GM21576 (cell line): ENCODE measurements around the gene TUBGCP3.
"Not testable (repeated sequence)": the region's sequence is repeated elsewhere in the genome, so short reads cannot be mapped to it uniquely, and the experiment has no call there.

Experiments used
- ATAC-seq: cut with Tn5 transposase; IDR thresholded peaks from one replicate; pipeline ENCODE4 v1.9.1; 2021; ENCODE audit warnings: mild to moderate bottlenecking, moderate library complexity; ENCODE audit not compliant: unreplicated experiment

TUBGCP3 gene

GRCh38 chr13:112580211-112580610 is 7.7 kb downstream of the TUBGCP3 start:
- no peak for ATAC-seq

GRCh38 chr13:112579310-112579843 is 8.6 kb downstream of the TUBGCP3 start:
- no peak for ATAC-seq

DNA sequence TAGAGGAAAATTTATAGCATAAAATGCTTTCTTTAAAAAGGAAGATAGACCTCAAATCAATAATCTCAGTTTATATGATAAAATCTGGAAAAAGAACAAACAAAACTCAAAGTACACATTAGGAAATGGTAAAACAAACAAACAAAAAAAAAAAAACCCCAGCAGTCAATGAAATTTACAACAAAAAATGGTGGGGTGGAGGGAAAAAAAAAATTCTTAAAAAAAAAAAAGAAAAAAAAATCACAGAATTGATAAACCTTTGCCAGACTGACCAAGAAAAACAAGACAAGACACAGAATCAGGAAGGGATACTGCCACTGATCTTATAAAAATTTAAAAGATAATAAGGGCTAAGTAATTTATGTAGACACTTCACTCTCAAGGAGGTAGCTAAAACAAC is 11.2 kb downstream of the TUBGCP3 start:
- no peak for ATAC-seq

GRCh38 chr13:112576191-112576590 is 11.8 kb downstream of the TUBGCP3 start:
- no peak for ATAC-seq

- no peak for ATAC-seq
Measured at GRCh38 chr13:112575675-112576074, 12.3 kb downstream of the TUBGCP3 start.

DNA sequence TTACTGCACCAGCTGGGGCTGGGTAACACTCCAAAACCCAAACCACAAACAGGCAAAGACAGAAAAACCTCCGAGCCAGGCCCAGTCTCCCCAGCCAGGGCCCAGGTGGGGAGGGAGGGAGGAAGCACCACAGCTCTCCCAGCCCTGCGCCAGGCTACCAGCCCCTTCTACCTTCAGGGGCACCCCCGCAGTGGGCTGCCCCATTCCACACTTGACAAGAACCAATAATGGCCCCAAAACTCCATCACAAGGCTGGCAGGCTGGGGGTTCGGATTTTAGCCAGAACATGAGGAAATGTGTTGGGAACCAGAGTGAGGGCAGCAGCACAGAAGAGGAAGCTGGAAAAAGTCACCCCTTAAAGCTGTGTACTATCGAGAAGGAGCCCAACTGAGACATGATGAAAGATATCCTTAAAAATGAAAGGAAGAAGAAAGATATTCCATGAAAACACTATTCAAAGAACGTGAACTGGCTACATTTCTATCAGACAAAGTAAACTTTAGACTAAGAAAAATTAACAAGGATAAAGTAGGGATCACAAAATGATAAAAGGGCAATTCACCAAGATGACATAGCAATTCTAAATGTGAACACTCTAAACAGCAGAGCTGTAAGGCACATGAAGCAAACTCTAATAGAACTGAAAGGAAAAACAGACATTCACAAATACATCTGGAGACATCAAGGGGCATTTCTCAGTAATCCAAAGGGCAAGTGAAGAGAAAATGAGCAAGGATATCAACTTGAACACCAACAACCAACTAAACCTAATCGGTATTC is 12.9 kb downstream of the TUBGCP3 start:
- ATAC-seq, result no peak

DNA sequence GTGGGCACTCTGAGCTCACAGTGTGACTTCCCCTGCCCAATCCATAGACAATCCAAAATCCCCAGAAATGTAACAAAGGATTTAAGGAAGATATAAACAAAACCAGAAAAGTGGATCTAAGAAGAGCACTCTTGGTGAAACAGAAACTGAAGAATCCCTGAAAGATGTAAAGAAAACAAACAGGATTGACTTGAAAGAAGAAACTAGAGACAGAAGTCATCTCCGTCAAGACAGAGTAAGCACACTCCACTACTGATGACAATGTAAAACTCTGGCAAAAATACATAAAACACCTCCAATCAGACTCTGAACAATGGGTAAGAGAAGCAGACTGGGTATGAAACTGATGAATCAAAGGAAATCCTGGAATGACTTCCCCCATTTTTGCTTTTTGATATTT is 13.5 kb downstream of the TUBGCP3 start:
- no peak for ATAC-seq

DNA sequence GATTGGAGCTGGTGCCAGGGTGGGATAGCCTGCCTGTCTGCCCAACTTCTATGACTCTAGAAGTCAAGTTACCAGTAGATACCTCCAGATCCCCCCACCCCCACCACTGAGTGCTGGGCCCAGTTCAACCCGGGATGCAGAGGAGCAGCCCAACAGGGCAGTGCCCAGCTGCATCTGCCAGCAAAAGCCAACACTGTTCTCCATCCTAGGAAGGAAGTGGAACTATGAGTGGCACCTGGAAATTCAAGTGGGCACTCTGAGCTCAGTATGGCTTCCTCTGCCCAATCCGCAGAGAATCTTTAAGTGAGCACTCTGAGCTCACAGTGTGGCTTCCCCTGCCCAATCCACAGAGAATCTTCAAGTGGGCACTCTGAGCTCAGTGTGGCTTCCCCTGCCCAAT is 14.2 kb downstream of the TUBGCP3 start:
- no peak for ATAC-seq

DNA sequence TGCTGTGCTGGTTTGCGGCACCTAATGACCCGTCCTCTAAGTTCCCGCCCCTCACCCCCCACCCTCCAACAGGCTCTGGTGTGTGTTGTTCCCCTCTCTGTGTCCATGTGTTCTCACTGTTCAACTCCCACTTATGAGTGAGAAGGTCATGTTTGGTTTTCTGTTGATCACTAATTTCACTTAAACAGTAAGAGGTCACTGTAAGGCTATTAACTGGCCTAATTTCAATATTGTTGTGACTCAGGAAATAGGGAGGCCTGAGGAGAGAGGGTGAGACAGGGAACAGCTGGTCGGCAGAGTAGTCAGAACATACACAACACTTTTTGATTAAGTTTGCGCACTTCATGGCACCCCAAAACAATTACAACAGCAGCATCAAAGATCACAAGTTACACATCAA is 15.6 kb downstream of the TUBGCP3 start:
- no peak for ATAC-seq

GRCh38 chr13:112569821-112570220 is 18.1 kb downstream of the TUBGCP3 start:
- ATAC-seq, result no peak

DNA sequence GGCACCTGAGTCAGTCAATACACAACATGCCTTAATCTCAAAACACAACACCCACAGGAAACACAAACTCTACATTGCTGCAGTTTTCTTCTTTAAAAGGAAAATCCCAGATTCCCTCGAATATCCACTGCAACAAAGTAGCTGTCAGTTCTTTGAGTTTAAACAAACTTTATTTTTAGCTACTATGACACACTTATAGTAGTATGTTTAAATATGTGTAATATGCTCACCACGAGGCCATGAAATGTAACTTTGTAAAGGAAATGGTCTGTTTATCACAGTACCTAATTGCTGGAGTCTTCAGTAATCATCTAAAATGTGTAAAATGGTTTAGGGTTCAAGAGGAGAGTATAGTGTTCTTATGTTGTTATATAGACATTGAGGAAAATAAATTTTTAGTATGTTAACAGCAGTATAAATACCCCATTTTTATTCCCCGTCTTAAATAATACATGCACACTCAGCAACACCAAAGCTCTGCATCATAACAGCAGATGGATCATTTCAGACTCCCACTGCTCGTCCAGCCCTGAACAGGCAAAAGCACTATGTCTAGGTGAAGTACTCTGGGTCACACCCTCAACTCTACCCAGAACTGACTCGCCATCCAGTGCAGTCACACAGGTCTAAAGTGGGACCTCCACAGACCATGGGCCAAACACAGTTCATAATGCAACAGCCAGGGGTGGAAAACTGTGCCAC is 20.6 kb downstream of the TUBGCP3 start:
- ATAC-seq, result no peak

DNA sequence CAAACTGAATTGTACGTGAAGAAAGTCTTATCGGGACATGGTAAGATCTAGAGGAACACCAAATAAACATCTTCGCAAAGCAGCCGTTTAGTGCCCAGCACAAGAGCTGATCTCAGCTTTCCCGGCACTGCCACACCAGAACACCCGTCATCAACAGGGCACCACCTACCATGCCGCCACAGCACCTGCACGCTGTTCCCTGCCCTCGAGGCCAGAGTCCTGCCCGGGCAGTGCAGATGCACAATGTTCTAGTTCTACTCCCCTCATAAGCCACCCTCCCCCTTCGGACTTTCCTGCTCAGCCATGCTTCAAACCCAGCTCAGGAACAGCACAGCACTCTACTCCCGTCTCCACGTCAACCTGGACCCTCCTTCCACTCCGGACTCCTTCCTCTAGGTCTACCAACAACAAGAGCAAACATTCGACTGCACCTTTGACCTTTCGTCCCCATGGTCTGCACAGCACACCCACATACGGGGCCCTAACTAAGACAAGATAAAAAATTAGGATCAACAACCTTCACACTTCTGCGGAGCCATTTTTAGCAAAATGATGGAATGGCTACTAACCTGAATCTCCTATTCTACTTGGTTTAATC is 25.1 kb downstream of the TUBGCP3 start:
- no peak for ATAC-seq

DNA sequence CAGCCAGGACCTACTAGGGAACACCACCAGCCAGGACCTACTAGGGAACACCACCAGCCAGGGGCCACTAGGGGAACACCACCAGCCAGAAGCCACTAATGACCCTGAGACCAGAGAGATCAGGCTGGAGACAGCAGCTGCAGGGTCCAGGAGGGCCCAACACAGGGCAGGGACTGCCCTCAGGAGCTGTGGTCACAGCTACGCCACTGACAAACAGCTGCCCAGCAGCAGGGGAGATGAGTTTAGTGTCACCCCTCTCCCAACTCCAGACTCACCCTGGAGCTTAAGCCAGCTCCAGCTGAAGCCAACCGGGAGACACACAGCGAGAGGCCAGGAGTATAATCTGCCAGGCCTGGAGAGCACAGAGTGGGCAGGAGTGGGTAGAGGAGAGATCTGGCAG is 25.7 kb downstream of the TUBGCP3 start:
- no peak for ATAC-seq

- ATAC-seq, result no peak
Measured at GRCh38 chr13:112561478-112561877, 26.5 kb downstream of the TUBGCP3 start.

DNA sequence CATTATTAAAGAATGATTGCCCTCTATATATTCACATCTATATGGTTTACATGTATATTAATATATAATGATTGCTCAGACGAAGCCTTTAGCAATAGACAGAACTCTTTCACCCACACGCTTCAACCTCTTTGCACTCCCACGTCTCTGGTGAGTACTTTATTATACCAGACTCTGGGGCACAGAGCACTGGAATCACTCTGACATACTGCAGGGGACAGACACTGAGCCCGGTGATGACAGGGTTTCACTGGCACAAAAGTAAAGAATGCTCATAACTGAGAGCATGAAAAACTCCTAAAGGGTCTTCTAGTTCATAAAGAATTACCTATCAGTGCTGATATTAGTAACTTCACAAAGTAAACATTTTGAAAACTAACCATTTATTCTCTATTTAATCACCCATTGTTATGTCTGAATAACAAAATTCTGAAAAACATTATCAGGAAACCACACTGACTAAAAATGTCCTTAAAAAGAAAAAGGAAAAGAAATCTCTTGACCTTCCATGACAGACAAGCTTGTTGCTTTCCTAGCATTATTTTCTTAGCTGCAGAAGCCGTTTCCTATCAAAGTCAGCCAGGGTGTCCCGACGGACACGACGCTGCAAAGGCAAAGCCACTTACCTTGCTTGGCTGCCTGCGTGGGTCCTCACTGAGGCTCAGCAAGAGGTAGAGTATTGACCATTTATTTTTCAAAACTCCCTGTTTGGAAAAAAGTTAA is 29.1 kb downstream of the TUBGCP3 start:
- ATAC-seq, result no peak

- no peak for ATAC-seq
Measured at GRCh38 chr13:112556600-112556999, 31.4 kb downstream of the TUBGCP3 start.

DNA sequence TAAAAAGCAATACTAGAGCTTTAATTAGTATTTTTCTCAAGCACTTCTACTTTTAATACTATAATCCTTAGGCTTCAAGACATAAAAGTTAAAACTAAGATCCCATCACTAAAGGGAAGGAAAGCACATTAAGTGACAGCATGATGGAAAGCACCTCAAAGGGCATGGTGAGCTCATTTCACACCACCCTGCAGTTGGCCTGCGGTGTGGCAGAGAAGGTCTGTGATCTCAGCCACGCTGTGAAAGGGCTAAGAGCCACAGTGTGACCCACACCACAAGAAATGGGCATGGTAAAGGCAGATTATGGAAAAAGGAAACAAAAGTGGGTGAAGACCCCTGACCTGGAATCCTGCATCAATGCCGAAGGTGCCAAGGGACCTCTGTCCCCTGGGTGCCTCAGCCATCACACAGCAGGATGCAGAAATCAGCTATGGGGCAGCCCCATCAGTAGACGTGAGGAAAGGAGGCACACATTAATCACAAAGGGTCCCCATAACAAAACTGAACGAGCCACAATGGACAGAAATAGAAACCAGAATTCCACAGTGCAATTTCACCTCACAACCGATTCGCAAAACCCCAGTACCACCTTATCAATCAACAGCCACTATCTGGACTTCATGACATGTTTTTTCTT is 33.6 kb downstream of the TUBGCP3 start:
- no peak for ATAC-seq

DNA sequence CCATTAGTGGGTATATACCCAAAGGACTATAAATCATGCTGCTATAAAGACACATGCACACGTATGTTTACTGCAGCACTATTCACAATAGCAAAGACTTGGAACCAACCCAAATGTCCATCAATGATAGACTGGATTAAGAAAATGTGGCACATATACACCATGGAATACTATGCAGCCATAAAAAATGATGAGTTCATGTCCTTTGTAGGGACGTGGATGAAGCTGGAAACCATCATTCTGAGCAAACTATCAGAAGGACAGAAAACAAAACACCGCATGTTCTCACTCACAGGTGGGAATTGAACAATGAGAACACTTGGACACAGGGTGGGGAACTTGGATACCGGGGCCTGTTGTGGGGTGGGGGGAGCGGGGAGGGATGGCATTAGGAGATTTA is 39.0 kb downstream of the TUBGCP3 start:
- ATAC-seq, result not testable (repeated sequence)

GRCh38 chr13:112545856-112546255 is 42.1 kb downstream of the TUBGCP3 start:
- no peak for ATAC-seq

DNA sequence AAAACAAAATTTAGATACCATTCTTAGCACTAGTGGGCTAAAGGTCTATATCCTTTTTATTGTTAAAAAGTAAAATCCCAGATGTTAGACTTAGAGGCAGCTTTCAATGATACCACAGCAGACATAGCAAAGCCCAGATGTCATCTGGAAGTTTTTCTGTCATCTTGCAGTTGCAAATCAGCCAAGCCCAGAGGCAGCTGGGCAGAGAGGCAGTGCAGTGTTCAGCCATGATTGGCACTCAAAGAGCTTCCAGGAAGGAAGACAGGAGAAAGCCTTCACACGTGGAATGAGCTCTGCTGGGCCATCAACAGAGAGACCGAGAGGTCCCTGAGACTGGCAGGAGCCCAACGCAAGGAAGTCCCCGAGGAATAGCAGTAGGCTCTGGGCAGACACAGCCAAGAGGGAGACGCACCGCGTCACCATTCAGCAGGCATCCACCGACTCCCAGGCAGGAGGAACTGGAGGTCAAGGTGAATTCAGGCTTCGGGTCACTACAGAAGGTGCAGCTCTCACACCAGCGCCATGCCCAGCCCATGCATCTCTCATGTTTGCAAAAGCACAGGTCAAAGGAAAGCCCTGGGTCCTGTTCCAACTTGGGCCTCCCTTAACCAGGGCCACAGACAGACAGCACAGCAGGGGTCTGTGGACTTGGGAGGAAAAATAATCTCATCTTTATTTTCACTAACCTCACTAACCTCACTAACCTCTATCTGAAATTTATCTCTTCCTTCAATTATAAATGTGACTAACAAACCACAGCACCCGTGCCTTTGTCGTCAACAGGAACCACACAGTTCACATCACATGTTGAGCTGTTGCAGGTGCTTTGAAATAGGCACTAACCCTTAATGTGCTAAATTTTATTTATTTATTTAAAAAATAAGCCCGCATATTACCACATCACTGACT is 54.9 kb downstream of the TUBGCP3 start:
- no peak for ATAC-seq
